Trophoblast cell (in vitro differentiated cells and primary cell): Measurements from ENCODE around the gene RNF113B.

ENCODE experiments used
- DNase-seq, 2 donors: peaks; one replicate each; pipeline ENCODE4 v3.0.0-alpha.2; 2016
- H2AFZ ChIP-seq: 2 replicates; pipeline ENCODE4 v1.6.1; 2013; ENCODE audit warnings: low read length, moderate library complexity, mild to moderate bottlenecking; ENCODE audit not compliant: insufficient read depth, poor library complexity
- H2AK5ac ChIP-seq: 2 replicates; pipeline ENCODE4 v1.6.1; 2013; ENCODE audit warnings: mild to moderate bottlenecking, low read length
- H2BK120ac ChIP-seq: 2 replicates; pipeline ENCODE4 v1.6.1; 2013; ENCODE audit warnings: low read length, mild to moderate bottlenecking, moderate library complexity; ENCODE audit not compliant: insufficient read depth, poor library complexity
- H2BK12ac ChIP-seq: 2 replicates; pipeline ENCODE4 v1.6.1; 2013; ENCODE audit warnings: mild to moderate bottlenecking, low read length, moderate library complexity
- H2BK5ac ChIP-seq: 2 replicates; pipeline ENCODE4 v1.6.1; 2013; ENCODE audit warnings: low read length, low read depth, moderate library complexity, mild to moderate bottlenecking; ENCODE audit not compliant: poor library complexity
- H3K14ac ChIP-seq: 2 replicates; pipeline ENCODE4 v1.6.1; 2013; ENCODE audit warnings: mild to moderate bottlenecking, low read length
- H3K18ac ChIP-seq: 2 replicates; pipeline ENCODE4 v1.6.1; 2013; ENCODE audit warnings: mild to moderate bottlenecking, low read length
- H3K23ac ChIP-seq: 2 replicates; pipeline ENCODE4 v1.6.1; 2013; ENCODE audit warnings: low read length
- H3K27ac ChIP-seq: 2 replicates; pipeline ENCODE4 v1.5.1; 2013; ENCODE audit warnings: low read depth, mild to moderate bottlenecking, inconsistent platforms, low read length, moderate library complexity
- H3K27me3 ChIP-seq: 2 replicates; pipeline ENCODE4 v1.6.1; 2013; ENCODE audit warnings: inconsistent platforms, mild to moderate bottlenecking, low read length, moderate library complexity; ENCODE audit not compliant: insufficient read depth
- H3K36me3 ChIP-seq, 2 experiments: 1 replicate in 1 of 2; 2 replicates in 1 of 2; pipeline ENCODE4 v1.6.1; 2013; ENCODE audit warnings: low read length in 2 of 2, mild to moderate bottlenecking in 2 of 2, moderate library complexity in 1 of 2; ENCODE audit not compliant: insufficient read depth in 2 of 2, control insufficient read depth in 1 of 2
- H3K4ac ChIP-seq: 2 replicates; pipeline ENCODE4 v1.6.1; 2013; ENCODE audit warnings: low read depth, mild to moderate bottlenecking, low read length, moderate library complexity
- H3K4me1 ChIP-seq, 2 experiments: 1 replicate in 1 of 2; 2 replicates in 1 of 2; pipeline ENCODE4 v1.6.1; 2013; ENCODE audit warnings: low read length in 2 of 2, mild to moderate bottlenecking in 2 of 2, moderate library complexity in 1 of 2; ENCODE audit not compliant: insufficient read depth in 2 of 2, control insufficient read depth in 1 of 2
- H3K4me2 ChIP-seq: 2 replicates; pipeline ENCODE4 v1.6.1; 2013; ENCODE audit warnings: inconsistent platforms, mild to moderate bottlenecking, low read length, moderate library complexity
- H3K4me3 ChIP-seq: 2 replicates; pipeline ENCODE4 v1.5.1; 2013; ENCODE audit warnings: mild to moderate bottlenecking, low read depth, low read length, inconsistent platforms
- H3K79me1 ChIP-seq: one replicate; pipeline ENCODE4 v1.6.1; 2013; ENCODE audit warnings: low read length
- H3K79me2 ChIP-seq: 2 replicates; pipeline ENCODE4 v1.6.1; 2013; ENCODE audit warnings: low read length, mild to moderate bottlenecking; ENCODE audit not compliant: control insufficient read depth, insufficient read depth, poor library complexity
- H3K9ac ChIP-seq: 2 replicates; pipeline ENCODE4 v1.6.1; 2013; ENCODE audit warnings: mild to moderate bottlenecking, low read length
- H3K9me3 ChIP-seq: 2 replicates; pipeline ENCODE4 v1.6.1; 2013; ENCODE audit warnings: low read depth, mild to moderate bottlenecking, control low read depth, inconsistent platforms, low read length; ENCODE audit not compliant: insufficient read depth
- H4K12ac ChIP-seq: 2 replicates; pipeline ENCODE4 v1.6.1; 2013; ENCODE audit warnings: low read depth, mild to moderate bottlenecking, low read length, moderate library complexity
- H4K8ac ChIP-seq: 2 replicates; pipeline ENCODE4 v1.6.1; 2013; ENCODE audit warnings: low read depth, mild to moderate bottlenecking, low read length, moderate library complexity
- H4K91ac ChIP-seq: one replicate; pipeline ENCODE4 v1.6.1; 2013; ENCODE audit warnings: low read depth, mild to moderate bottlenecking, low read length, moderate library complexity
- WGBS: extraction: QIAGEN DNeasy Blood & Tissue Kit; methylation state at CpG from one replicate; pipeline ENCODE4 v1.1.7; 2013; ENCODE audit warnings: missing lambda C conversion rate; ENCODE audit not compliant: insufficient read length, insufficient coverage; ENCODE audit errors: extremely low coverage; 5-methylcytosine and 5-hydroxymethylcytosine counted together

Gene RNF113B

DNA sequence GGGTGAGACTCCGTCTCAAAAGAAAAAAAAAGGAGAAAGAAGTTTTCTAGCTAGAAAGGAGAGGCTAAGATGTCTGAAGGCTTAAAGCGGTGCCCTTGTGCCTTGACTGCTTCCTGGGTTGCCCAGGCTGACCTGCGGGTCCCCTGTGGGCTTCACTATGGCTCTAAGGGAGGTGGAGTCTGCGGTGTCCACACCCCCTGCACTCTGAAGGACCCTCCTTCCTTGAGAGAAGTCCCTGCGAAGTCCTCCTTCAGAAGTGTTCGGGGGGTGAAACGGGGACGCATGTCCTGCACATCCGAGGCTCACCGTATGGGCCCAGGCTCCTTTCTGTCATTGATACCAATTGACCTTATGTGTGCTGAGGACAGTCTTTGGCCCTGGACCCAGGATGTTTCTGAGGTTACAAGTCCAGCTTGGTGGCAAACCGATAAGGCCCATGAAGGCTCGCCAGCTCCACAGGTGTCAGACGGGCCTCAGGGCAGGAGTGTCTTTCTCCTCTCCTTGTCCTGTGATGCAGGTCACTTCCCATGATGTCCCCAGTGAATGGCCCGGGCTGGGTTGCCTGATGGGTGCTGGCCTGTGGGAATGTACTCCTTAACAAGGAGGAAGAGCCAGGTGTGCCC lies 11.6 kb upstream of the RNF113B start:
- Histone ChIP-seq H2BK120ac (no peak overlapping the region), H3K4me1 (peaks cover 0 to under 1% of the 10 kb centered on the region in 2 experiments), H3K14ac (no peak overlapping the region), H4K91ac (no peak overlapping the region), H3K4me3 (no peak overlapping the region), H3K9me3 (peaks cover 1% of the 10 kb centered on the region), H3K9ac (no peak overlapping the region), H3K79me1 (no peaks in the 10 kb centered on the region), H3K4me2 (no peak overlapping the region), H3K4ac (no peak overlapping the region), H3K18ac (no peak overlapping the region), H2AK5ac (no peak overlapping the region), H4K8ac (no peak overlapping the region), H3K79me2 (peaks cover under 1% of the 10 kb centered on the region), H2BK12ac (no peak overlapping the region), H3K27me3 (no peaks in the 10 kb centered on the region), H3K36me3 (no peaks in the 10 kb centered on the region), H3K27ac (no peak overlapping the region), H4K12ac (no peak overlapping the region), H3K23ac (no peak overlapping the region), H2AFZ (no peak overlapping the region), H2BK5ac (no peak overlapping the region)
- no CpG with 5 or more reads among the region's 14 CpGs for WGBS
- no peak for DNase-seq

- H3K4me3 ChIP-seq: no peak overlapping the region
- H4K12ac ChIP-seq: no peak overlapping the region
- H3K9me3 ChIP-seq: peaks cover 1% of the 10 kb centered on the region
- no peak overlapping the region for H3K9ac ChIP-seq
- no peak overlapping the region for H3K18ac ChIP-seq
- H3K23ac ChIP-seq: no peak overlapping the region
- peaks cover 0 to 3% of the 10 kb centered on the region in 2 experiments for H3K4me1 ChIP-seq
- H3K14ac ChIP-seq: no peak overlapping the region
- H3K27me3 ChIP-seq: no peaks in the 10 kb centered on the region
- H2AK5ac ChIP-seq: no peak overlapping the region
- H3K79me1 ChIP-seq: no peaks in the 10 kb centered on the region
- no peak overlapping the region for H3K4ac ChIP-seq
- no peak overlapping the region for H2BK5ac ChIP-seq
- DNase-seq: no peak
- no peaks in the 10 kb centered on the region for H3K36me3 ChIP-seq
- no CpG with 5 or more reads among the region's 7 CpGs for WGBS
- no peak overlapping the region for H2BK120ac ChIP-seq
- H3K79me2 ChIP-seq: peaks cover 2% of the 10 kb centered on the region
- H2BK12ac ChIP-seq: no peak overlapping the region
- H2AFZ ChIP-seq: no peak overlapping the region
- no peak overlapping the region for H4K91ac ChIP-seq
- no peak overlapping the region for H4K8ac ChIP-seq
- no peak overlapping the region for H3K4me2 ChIP-seq
- no peak overlapping the region for H3K27ac ChIP-seq
These were observed 10.8 kb upstream of the RNF113B start for GRCh38 chr13:98187965-98188261.

GRCh38 chr13:98187155-98187964 lies 10.3 kb upstream of the RNF113B start:
- no peak for DNase-seq
- Histone ChIP-seq H2BK120ac (no peak overlapping the region), H4K8ac (no peak overlapping the region), H3K79me1 (no peaks in the 10 kb centered on the region), H4K12ac (no peak overlapping the region), H3K36me3 (no peaks in the 10 kb centered on the region), H3K4me2 (no peak overlapping the region), H3K27me3 (no peaks in the 10 kb centered on the region), H2AK5ac (no peak overlapping the region), H2BK12ac (no peak overlapping the region), H3K27ac (no peak overlapping the region), H3K23ac (no peak overlapping the region), H3K18ac (no peak overlapping the region), H3K4ac (no peak overlapping the region), H3K9me3 (peaks cover 1% of the 10 kb centered on the region), H3K9ac (no peak overlapping the region), H3K79me2 (peaks cover 2% of the 10 kb centered on the region), H2BK5ac (no peak overlapping the region), H3K14ac (no peak overlapping the region), H4K91ac (no peak overlapping the region), H2AFZ (no peak overlapping the region), H3K4me3 (no peak overlapping the region), H3K4me1 (peaks cover 0 to 3% of the 10 kb centered on the region in 2 experiments)
- WGBS: no CpG with 5 or more reads among the region's 4 CpGs

GRCh38 chr13:98184792-98185191 lies 7.7 kb upstream of the RNF113B start:
- no peak overlapping the region for H3K27ac ChIP-seq
- H3K4ac ChIP-seq: no peak overlapping the region
- H3K14ac ChIP-seq: no peak overlapping the region
- H2BK120ac ChIP-seq: no peak overlapping the region
- no peak overlapping the region for H4K12ac ChIP-seq
- no peak overlapping the region for H2BK12ac ChIP-seq
- peaks cover 3 to 8% of the 10 kb centered on the region in 2 experiments for H3K4me1 ChIP-seq
- peak in 1 of 2 donors; percentile 43 for DNase-seq
- WGBS: no CpG with 5 or more reads among the region's 1 CpG
- H2AK5ac ChIP-seq: no peak overlapping the region
- H3K4me2 ChIP-seq: no peak overlapping the region
- H3K4me3 ChIP-seq: no peak overlapping the region
- no peaks in the 10 kb centered on the region for H3K27me3 ChIP-seq
- no peak overlapping the region for H4K91ac ChIP-seq
- no peak overlapping the region for H3K9ac ChIP-seq
- H3K36me3 ChIP-seq: no peaks in the 10 kb centered on the region
- H3K23ac ChIP-seq: no peak overlapping the region
- H2BK5ac ChIP-seq: no peak overlapping the region
- peaks cover 2% of the 10 kb centered on the region for H3K79me2 ChIP-seq
- H3K9me3 ChIP-seq: no peaks in the 10 kb centered on the region
- H3K79me1 ChIP-seq: no peaks in the 10 kb centered on the region
- H2AFZ ChIP-seq: no peak overlapping the region
- H3K18ac ChIP-seq: no peak overlapping the region
- H4K8ac ChIP-seq: no peak overlapping the region
